GM08714 (cell line): ENCODE data around the gene PCSK6.
"Not testable (repeated sequence)": the region's sequence is repeated elsewhere in the genome, so short reads cannot be mapped to it uniquely, and the experiment has no call there.

Source experiments
- H3K4me3 ChIP-seq: fragments of 200-500 bp; sonication (Bioruptor generic); 2 replicates; pipeline ENCODE4 v1.5.1; 2014; ENCODE audit warnings: mild to moderate bottlenecking, low read length, inconsistent platforms
- ZNF274 ChIP-seq: IDR thresholded peaks from 2 replicates; pipeline ENCODE4 v1.6.1; 2012; ENCODE audit warnings: mild to moderate bottlenecking, low read depth, low read length

Gene PCSK6

GRCh38 chr15:101458158-101458900 lies 31.2 kb downstream of the PCSK6 start:
- TF ChIP-seq ZNF274: no peak
- no peak overlapping the region for H3K4me3 ChIP-seq

- TF ChIP-seq ZNF274: no peak
- H3K4me3 ChIP-seq: no peak overlapping the region
Measured at GRCh38 chr15:101457696-101458095, 31.8 kb downstream of the PCSK6 start.

- no peak overlapping the region for H3K4me3 ChIP-seq
- no peak for TF ChIP-seq ZNF274
Measured at GRCh38 chr15:101456057-101456739, 33.3 kb downstream of the PCSK6 start.

GRCh38 chr15:101455291-101456025 lies 34.0 kb downstream of the PCSK6 start:
- TF ChIP-seq ZNF274: no peak
- H3K4me3 ChIP-seq: no peak overlapping the region

GRCh38 chr15:101454781-101455180 lies 34.7 kb downstream of the PCSK6 start:
- not testable (repeated sequence) for H3K4me3 ChIP-seq

GRCh38 chr15:101454365-101454764 lies 35.1 kb downstream of the PCSK6 start:
- TF ChIP-seq ZNF274: no peak
- H3K4me3 ChIP-seq: no peak overlapping the region

- TF ChIP-seq ZNF274: no peak
- H3K4me3 ChIP-seq: no peak overlapping the region
Measured at GRCh38 chr15:101453123-101454120, 36.1 kb downstream of the PCSK6 start.

- no peak for TF ChIP-seq ZNF274
- no peak overlapping the region for H3K4me3 ChIP-seq
Measured at GRCh38 chr15:101452572-101452971, 36.9 kb downstream of the PCSK6 start.

- no peak for TF ChIP-seq ZNF274
- no peak overlapping the region for H3K4me3 ChIP-seq
Measured at GRCh38 chr15:101451846-101452245, 37.7 kb downstream of the PCSK6 start.

- TF ChIP-seq ZNF274: no peak
- H3K4me3 ChIP-seq: no peak overlapping the region
Measured at GRCh38 chr15:101451266-101451799, 38.2 kb downstream of the PCSK6 start.

GRCh38 chr15:101450403-101451265 lies 38.9 kb downstream of the PCSK6 start:
- no peak overlapping the region for H3K4me3 ChIP-seq
- no peak for TF ChIP-seq ZNF274

GRCh38 chr15:101449471-101450402 lies 39.8 kb downstream of the PCSK6 start:
- no peak for TF ChIP-seq ZNF274
- no peak overlapping the region for H3K4me3 ChIP-seq
